Body of pancreas (tissue), 4 donors: ENCODE data around the gene FLNC. TPM values are rescaled to one million over a fixed set of nuclear protein-coding genes. Genes with fewer than 3 reads are reported as not detected.

Experiments
- ATAC-seq: fragments of 150-250 bp; one replicate; pipeline ENCODE4 v1.9.1; 2016
- DNase-seq, 4 donors: peaks; one replicate each; pipeline ENCODE4 v3.0.0-alpha.2; 2019
- H3K27ac ChIP-seq, 4 donors: fragments of 200-600 bp; sonication (generic); 1 replicate in 3 of 4; 2 replicates in 1 of 4; pipeline versions ENCODE4 v1.5.1 to v1.6.1; 2016 to 2019; ENCODE audit warnings: mild to moderate bottlenecking in 1 of 4, mixed read lengths in 1 of 4, moderate library complexity in 1 of 4
- H3K27me3 ChIP-seq, 2 donors: fragments of 200-600 bp; sonication (generic); one replicate each; pipeline ENCODE4 v1.6.0; 2016; ENCODE audit warnings: mild to moderate bottlenecking in 1 of 2
- H3K36me3 ChIP-seq, 2 donors: fragments of 200-600 bp; sonication (generic); replicated peaks in 1 of 2; 2 replicates each; pipeline ENCODE4 v1.5.1; 2016; ENCODE audit warnings: low read depth in 2 of 2; ENCODE audit not compliant: insufficient read depth in 1 of 2
- H3K4me1 ChIP-seq: fragments of 200-600 bp; sonication (generic); one replicate; pipeline ENCODE4 v1.6.0; 2016
- H3K4me3 ChIP-seq, 2 donors: fragments of 200-600 bp; sonication (generic); 1 replicate in 1 of 2; 2 replicates in 1 of 2; pipeline ENCODE4 v1.5.1; 2016 to 2019
- H3K9me3 ChIP-seq, 3 donors: fragments of 200-600 bp; sonication (generic); 1 replicate in 2 of 3; 2 replicates in 1 of 3; pipeline ENCODE4 v1.5.1; 2016
- POLR2A ChIP-seq, 3 donors: fragments of 450-650 bp; IDR thresholded peaks; one replicate each; pipeline ENCODE4 v1.6.1; 2016; ENCODE audit warnings: antibody characterized with exemption in 3 of 3, mild to moderate bottlenecking in 2 of 3
- WGBS, 2 donors: methylation state at CpG; one replicate each; pipeline ENCODE4 v1.1.5; 2017; 5-methylcytosine and 5-hydroxymethylcytosine counted together
- intact Hi-C: fragments of 100-400 bp; cut with DNase I; formaldehyde crosslinking; loops from one replicate; pipeline ENCODE4 v1.15.1; 2023
- total RNA-seq, 2 donors: library from RNA; depleted of rRNA; stranded (reverse); fragments of >200 nt; gene quantifications; one replicate each; pipeline ENCODE4 v1.1.0, GENCODE V29; 2016
- TF ChIP-seq, protein P1 (sequence below), 7 experiments: fragments of 450-650 bp in 4 of 7; fragments of 200-600 bp in 3 of 7; sonication (generic) in 3 of 7; IDR thresholded peaks; one replicate each; pipeline ENCODE4 v1.5.1; 2016 to 2019; ENCODE audit warnings: antibody characterized with exemption in 7 of 7

Gene FLNC
- total RNA-seq, 2 donors from 2014 or later: 1.8 to 4.0 TPM

DNA sequence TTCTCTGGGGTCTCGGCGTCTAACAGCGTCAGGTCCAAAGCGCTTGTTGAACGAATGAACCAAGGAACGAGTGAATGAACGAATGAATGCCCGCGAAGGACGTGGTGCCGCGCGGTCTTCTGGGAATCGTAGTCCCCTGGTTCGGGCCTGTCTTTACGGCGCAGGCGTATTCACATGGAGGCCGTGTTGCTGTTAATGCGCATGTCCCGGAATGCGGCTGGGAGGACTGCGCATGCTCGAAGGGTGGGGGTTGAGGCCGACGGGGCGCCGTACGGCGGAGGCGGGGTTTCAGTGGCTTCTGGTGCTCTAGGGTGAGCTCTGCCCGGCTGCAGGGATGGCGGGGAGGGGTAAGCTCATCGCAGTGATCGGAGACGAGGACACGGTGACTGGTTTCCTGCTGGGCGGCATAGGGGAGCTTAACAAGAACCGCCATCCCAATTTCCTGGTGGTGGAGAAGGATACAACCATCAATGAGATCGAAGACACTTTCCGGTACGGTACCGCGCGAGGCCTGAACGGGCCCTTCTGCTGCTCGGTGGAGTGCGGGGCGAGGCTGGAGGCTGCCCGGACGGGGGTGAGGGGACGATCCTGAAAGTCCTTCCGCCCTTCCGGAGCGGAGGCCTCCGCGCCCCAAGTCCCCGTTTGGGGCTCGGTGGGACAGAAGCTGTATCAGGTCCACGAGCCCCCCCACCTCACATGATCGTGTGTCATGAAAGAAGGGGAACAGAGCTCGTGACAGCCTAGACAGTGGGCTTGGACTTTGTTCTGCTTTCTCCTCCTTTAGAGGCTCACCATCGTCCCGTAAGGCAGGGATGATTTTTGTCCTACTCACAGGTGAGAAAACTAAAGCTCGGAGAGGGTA is 32.6 kb downstream of the FLNC start, which contains the start of gene ATP6V1F:
Gene ATP6V1F, plus strand, starts transcription at position 286 of the 862 bp plus-strand sequence. Its CDS starts 49 bp downstream, at position 335.
- H3K9me3 ChIP-seq: no peaks in the 10 kb centered on the region
- peak; percentile 30 to 84 (median 72) for TF ChIP-seq POLR2A (IDR thresholded peaks at IDR 0.05)
- TF ChIP-seq, protein P1, sequence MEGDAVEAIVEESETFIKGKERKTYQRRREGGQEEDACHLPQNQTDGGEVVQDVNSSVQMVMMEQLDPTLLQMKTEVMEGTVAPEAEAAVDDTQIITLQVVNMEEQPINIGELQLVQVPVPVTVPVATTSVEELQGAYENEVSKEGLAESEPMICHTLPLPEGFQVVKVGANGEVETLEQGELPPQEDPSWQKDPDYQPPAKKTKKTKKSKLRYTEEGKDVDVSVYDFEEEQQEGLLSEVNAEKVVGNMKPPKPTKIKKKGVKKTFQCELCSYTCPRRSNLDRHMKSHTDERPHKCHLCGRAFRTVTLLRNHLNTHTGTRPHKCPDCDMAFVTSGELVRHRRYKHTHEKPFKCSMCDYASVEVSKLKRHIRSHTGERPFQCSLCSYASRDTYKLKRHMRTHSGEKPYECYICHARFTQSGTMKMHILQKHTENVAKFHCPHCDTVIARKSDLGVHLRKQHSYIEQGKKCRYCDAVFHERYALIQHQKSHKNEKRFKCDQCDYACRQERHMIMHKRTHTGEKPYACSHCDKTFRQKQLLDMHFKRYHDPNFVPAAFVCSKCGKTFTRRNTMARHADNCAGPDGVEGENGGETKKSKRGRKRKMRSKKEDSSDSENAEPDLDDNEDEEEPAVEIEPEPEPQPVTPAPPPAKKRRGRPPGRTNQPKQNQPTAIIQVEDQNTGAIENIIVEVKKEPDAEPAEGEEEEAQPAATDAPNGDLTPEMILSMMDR (IDR thresholded peaks at IDR 0.05): peak in 3 of 7 experiments; percentile 14 to 50 (median 18)
- ATAC-seq (peak; percentile 98), DNase-seq (peak; percentile 97 to 99 (median 98))
- intact Hi-C loops: no loop called here
- peak within 1 kb of the TSS; percentile 33 to 67 (median 44) for H3K27ac ChIP-seq
- no peaks in the 10 kb centered on the region for H3K36me3 ChIP-seq
- H3K4me3 ChIP-seq: peak within 1 kb of the TSS; percentile 78 to 86
- WGBS, 2 donors: 0% methylated on average over 20 to 65 of the region's 65 CpGs
- H3K27me3 ChIP-seq: no peaks in the 10 kb centered on the region
- H3K4me1 ChIP-seq: peaks cover 15% of the 10 kb centered on the region

- no peak for TF ChIP-seq POLR2A (IDR thresholded peaks at IDR 0.05)
- TF ChIP-seq, protein P1 (IDR thresholded peaks at IDR 0.05): peak in 6 of 7 experiments; percentile 18 to 45 (median 32)
- ATAC-seq: peak; percentile 15
- no peaks in the 10 kb centered on the region for H3K27me3 ChIP-seq
- intact Hi-C loops: no loop called here
- H3K27ac ChIP-seq: peak overlapping the region in 2 of 4 donors; percentile 33 to 67
- H3K4me3 ChIP-seq: peak overlapping the region; percentile 78 to 86
- peaks cover 19% of the 10 kb centered on the region for H3K4me1 ChIP-seq
- 0% methylated on average over 6 of the region's 6 CpGs for WGBS, 2 donors
- DNase-seq: peak; percentile 40 to 55 (median 43)
- H3K9me3 ChIP-seq: no peaks in the 10 kb centered on the region
- no peaks in the 10 kb centered on the region for H3K36me3 ChIP-seq
Observed at GRCh38 chr7:128863433-128863989, 33.3 kb downstream of the FLNC start.

DNA sequence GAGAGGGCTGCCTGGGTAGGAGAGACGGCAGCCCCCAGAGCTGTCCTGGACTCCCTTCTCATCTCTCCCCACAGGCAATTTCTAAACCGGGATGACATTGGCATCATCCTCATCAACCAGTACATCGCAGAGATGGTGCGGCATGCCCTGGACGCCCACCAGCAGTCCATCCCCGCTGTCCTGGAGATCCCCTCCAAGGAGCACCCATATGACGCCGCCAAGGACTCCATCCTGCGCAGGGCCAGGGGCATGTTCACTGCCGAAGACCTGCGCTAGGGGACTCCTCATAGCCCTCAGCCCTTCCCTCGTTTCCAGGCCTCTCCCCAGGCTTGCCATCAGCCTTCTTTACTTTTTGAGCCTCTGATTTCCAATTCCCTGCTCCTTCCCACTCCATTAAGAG is 35.1 kb downstream of the FLNC start:
- WGBS, 2 donors: 90 to 95% methylated on average over 12 of the region's 12 CpGs
- H3K9me3 ChIP-seq: no peaks in the 10 kb centered on the region
- H3K36me3 ChIP-seq: no peaks in the 10 kb centered on the region
- DNase-seq (no peak), ATAC-seq (no peak)
- intact Hi-C loops: no loop called here
- no peaks in the 10 kb centered on the region for H3K27me3 ChIP-seq
- H3K27ac ChIP-seq: no peak overlapping the region
- H3K4me1 ChIP-seq: peaks cover 36% of the 10 kb centered on the region
- no peak overlapping the region for H3K4me3 ChIP-seq
- TF ChIP-seq, protein P1 (IDR thresholded peaks at IDR 0.05): no peak
- no peak for TF ChIP-seq POLR2A (IDR thresholded peaks at IDR 0.05)

GRCh38 chr7:128865996-128866877 is 36.0 kb downstream of the FLNC start:
- no peak for DNase-seq
- no peak for ATAC-seq
- no peaks in the 10 kb centered on the region for H3K9me3 ChIP-seq
- H3K4me3 ChIP-seq: no peak overlapping the region
- H3K27ac ChIP-seq: no peak overlapping the region
- peaks cover 36% of the 10 kb centered on the region for H3K4me1 ChIP-seq
- no peaks in the 10 kb centered on the region for H3K36me3 ChIP-seq
- no peaks in the 10 kb centered on the region for H3K27me3 ChIP-seq
- intact Hi-C loops: no loop called here
- WGBS, 2 donors: 88 to 89% methylated on average over 24 to 27 of the region's 27 CpGs
- no peak for TF ChIP-seq POLR2A (IDR thresholded peaks at IDR 0.05)
- TF ChIP-seq, protein P1 (IDR thresholded peaks at IDR 0.05): no peak
